AG04450 (cell line): ENCODE measurements around the gene OLFML2B. TPM values are rescaled to one million over a fixed set of nuclear protein-coding genes. Genes with fewer than 3 reads are reported as not detected.

Experiments used
- CTCF ChIA-PET: fragments of 300-600, 350-600 bp; formaldehyde crosslinking; extraction: SDS; loops from one replicate; lab custom pipeline; 2022; ENCODE audit warnings: antibody characterized with exemption, inconsistent platforms; lab: Charles Lee
- POLR2A ChIA-PET: fragments of 350-600 bp; formaldehyde crosslinking; extraction: SDS; loops from one replicate; lab custom pipeline; 2021; ENCODE audit warnings: antibody characterized with exemption, inconsistent platforms; lab: Yijun Ruan, JAX
- DNase-seq: peaks from one replicate; pipeline ENCODE4 v3.0.0-alpha.2; 2011; ENCODE audit warnings: low read depth, low spot score
- H3K27ac ChIP-seq: one replicate; pipeline ENCODE4 v1.5.1; 2012; ENCODE audit warnings: low read depth, low read length, control low read depth
- H3K27me3 ChIP-seq: one replicate; pipeline ENCODE4 v1.6.0; 2012; ENCODE audit warnings: low read length; ENCODE audit not compliant: control insufficient read depth, insufficient read depth
- H3K4me3 ChIP-seq: 2 replicates; pipeline ENCODE4 v1.5.1; 2011; ENCODE audit warnings: mild to moderate bottlenecking, low read depth, low read length, control low read depth
- H3K9me3 ChIP-seq: 2 replicates; pipeline ENCODE4 v1.5.1; 2012; ENCODE audit warnings: low read length; ENCODE audit not compliant: control insufficient read depth, insufficient read depth
- polyA plus RNA-seq: library from polyadenylated mRNA; depleted of rRNA; stranded (reverse); fragments of >200 nt; gene quantifications from 2 replicates; pipeline ENCODE4 v1.2.3, GENCODE V29; 2011
- TF ChIP-seq, protein P1 (sequence below): IDR thresholded peaks from 2 replicates; pipeline ENCODE4 v1.5.1; 2011; ENCODE audit warnings: low read depth, low read length, control low read depth, inconsistent platforms

OLFML2B gene
- polyA plus RNA-seq, 1 experiment: 0.68 TPM

DNA sequence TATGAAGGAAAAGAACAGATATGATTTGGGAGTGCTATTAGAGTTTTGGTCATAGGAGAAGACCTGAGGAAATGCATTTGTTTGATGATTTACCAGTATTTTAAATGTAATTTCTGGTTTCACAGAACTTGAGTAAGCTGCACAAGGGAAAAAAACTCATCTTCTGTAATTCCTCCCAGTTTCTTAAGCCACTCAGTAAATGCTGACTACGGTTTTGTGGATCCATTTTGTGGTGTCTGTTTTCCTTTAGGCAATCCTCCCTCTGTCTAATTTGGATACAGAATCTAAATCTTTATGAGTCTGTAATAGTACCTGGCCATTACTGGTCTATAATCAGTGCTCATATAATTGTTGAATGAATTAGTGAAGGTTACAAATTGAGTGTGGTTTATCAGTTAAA lies 72.0 kb downstream of the OLFML2B start:
- H3K27me3 ChIP-seq: no peaks in the 10 kb centered on the region

DNA sequence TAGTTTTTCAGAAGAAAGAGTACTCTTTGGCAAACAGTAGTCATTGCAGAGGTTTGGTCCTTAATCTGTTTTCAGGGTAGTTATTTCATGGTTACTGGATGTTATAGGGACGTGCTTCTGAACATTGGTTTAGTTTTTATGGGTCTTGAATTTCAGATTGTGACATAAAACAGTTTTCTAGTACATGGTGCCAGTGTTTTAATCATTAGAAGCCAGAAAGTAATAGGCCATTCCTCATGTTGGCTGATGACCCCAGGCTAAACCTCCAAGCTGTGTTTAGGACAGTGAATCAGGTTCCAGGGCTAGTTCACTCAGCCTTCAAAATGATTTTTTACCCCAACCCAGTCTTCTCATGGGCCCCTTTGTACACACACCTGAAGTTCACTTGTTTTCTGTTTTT lies 73.3 kb downstream of the OLFML2B start:
- POLR2A ChIA-PET: no interaction called here
- no peak overlapping the region for H3K27ac ChIP-seq
- no peak for DNase-seq
- TF ChIP-seq, protein P1, sequence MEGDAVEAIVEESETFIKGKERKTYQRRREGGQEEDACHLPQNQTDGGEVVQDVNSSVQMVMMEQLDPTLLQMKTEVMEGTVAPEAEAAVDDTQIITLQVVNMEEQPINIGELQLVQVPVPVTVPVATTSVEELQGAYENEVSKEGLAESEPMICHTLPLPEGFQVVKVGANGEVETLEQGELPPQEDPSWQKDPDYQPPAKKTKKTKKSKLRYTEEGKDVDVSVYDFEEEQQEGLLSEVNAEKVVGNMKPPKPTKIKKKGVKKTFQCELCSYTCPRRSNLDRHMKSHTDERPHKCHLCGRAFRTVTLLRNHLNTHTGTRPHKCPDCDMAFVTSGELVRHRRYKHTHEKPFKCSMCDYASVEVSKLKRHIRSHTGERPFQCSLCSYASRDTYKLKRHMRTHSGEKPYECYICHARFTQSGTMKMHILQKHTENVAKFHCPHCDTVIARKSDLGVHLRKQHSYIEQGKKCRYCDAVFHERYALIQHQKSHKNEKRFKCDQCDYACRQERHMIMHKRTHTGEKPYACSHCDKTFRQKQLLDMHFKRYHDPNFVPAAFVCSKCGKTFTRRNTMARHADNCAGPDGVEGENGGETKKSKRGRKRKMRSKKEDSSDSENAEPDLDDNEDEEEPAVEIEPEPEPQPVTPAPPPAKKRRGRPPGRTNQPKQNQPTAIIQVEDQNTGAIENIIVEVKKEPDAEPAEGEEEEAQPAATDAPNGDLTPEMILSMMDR: no peak
- H3K27me3 ChIP-seq: no peaks in the 10 kb centered on the region
- H3K9me3 ChIP-seq: no peaks in the 10 kb centered on the region
- CTCF ChIA-PET: no interaction called here
- no peak overlapping the region for H3K4me3 ChIP-seq

More for the DNA sequence above, 72.0 kb downstream of the OLFML2B start:
- no peaks in the 10 kb centered on the region for H3K9me3 ChIP-seq
- TF ChIP-seq, protein P1: no peak
- H3K4me3 ChIP-seq: no peak overlapping the region
- no peak for DNase-seq
- no peak overlapping the region for H3K27ac ChIP-seq
- CTCF ChIA-PET: no interaction called here
- POLR2A ChIA-PET: no interaction called here

DNA sequence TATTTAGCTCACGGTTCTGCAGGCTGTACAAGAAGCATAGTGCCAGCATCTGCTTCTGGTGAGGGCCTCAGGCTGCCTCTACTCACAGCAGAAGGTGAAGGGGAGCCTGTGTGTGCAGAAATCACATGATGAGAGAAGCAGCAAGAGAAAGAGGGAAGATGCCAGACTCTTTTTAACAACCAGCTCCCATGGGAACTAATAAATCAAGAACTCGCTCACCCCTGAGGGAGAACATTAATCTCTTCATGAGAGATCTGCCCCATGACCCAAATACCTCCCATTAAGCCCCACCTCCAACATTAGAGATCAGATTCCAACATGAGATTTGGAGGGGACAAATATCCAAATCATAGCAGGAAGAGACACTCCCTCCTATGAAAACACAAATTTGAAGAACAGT lies 74.1 kb downstream of the OLFML2B start:
- H3K27me3 ChIP-seq: no peaks in the 10 kb centered on the region
- TF ChIP-seq, protein P1: no peak
- H3K9me3 ChIP-seq: no peaks in the 10 kb centered on the region
- H3K4me3 ChIP-seq: no peak overlapping the region
- no peak overlapping the region for H3K27ac ChIP-seq
- DNase-seq: no peak
- CTCF ChIA-PET: no interaction called here
- POLR2A ChIA-PET: no interaction called here

DNA sequence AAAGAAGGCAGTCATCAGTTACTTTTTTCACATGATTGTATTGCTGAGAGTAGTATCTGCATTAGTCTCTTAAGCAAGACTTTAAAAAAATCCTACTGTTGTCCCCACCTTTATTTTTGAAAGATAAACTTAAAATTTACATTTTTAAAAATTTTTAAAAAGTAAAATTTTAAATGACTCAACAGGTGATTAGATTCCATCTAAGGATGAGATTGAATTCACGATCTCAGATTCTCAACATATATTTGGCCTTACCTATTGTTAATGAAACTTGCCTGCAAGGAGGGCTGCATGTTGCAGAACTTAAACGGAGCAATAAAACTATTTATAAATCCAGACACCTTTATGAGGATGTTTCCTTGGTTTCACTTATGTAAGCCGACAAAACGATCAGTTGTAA lies 75.2 kb downstream of the OLFML2B start:
- no peaks in the 10 kb centered on the region for H3K9me3 ChIP-seq
- H3K27me3 ChIP-seq: no peaks in the 10 kb centered on the region
- TF ChIP-seq, protein P1: no peak
- ChIA-PET CTCF (no interaction called here), POLR2A (no interaction called here)
- H3K27ac ChIP-seq: no peak overlapping the region
- H3K4me3 ChIP-seq: no peak overlapping the region
- no peak for DNase-seq

DNA sequence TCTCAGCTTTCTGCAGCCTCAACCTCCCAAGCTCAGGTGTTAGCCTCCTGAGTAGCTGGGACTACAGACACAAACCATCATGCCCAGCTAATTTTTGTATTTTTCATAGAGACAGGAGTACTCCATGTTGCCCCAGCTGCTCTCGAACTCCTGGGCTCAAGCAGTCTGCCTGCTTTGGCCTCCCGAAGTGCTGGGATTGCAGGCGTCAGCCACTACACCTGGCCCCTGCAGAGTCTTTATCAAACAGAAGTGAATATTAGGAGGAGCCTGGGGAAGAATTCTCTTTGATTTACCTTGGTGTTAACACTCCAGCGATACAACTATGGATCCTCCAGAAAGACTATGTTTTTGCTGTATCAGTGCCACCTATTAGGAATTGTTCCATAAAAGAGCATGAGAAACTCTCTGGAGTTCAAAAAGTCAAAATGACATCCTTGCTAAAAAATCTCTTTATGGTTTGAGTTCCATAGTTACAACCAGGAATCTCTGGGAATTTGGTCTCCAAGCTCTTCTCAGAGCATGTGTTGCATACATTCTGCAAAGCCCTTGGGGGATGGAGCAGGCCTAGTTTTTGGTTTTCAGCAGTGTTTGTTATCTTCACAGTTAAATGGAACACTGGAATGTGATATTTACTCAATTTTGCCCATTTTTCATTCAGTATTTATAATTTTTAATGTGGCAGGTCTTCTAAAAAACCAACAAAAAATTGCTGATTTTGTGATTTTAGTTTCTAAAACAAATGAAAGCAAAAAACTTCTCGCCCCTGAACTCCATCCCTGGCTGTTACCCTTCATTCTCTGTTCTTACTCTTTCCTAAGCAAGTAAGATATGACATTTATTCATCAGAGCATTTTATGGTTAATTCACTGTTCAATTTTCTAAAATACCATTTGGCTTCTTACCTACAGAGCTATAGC lies 77.3 kb downstream of the OLFML2B start:
- Histone ChIP-seq H3K27me3 (no peaks in the 10 kb centered on the region), H3K27ac (no peak overlapping the region), H3K4me3 (no peak overlapping the region), H3K9me3 (no peaks in the 10 kb centered on the region)
- CTCF ChIA-PET: no interaction called here
- no peak for DNase-seq
- TF ChIP-seq, protein P1: no peak
- POLR2A ChIA-PET: no interaction called here
